Liver (tissue), 3 donors: Measurements from ENCODE around the gene CLC.

Experiments
- CTCF ChIP-seq: fragments of 150-350 bp; IDR thresholded peaks from 2 replicates; pipeline ENCODE4 v1.5.1; 2017; ENCODE audit warnings: improper control_type of control experiment, low read depth, low read length; ENCODE audit not compliant: missing input control
- EGR1 ChIP-seq, 2 donors: IDR thresholded peaks; 2 replicates each; pipeline ENCODE4 v1.6.1; 2016 to 2018; ENCODE audit warnings: antibody characterized with exemption in 2 of 2, low read depth in 2 of 2
- FOXA1 ChIP-seq: IDR thresholded peaks from 2 replicates; pipeline ENCODE4 v1.6.1; 2016; ENCODE audit warnings: antibody characterized with exemption
- HNF4G ChIP-seq: IDR thresholded peaks from 2 replicates; pipeline ENCODE4 v1.6.1; 2016; ENCODE audit warnings: antibody characterized with exemption
- JUND ChIP-seq, 2 donors: IDR thresholded peaks; 2 replicates each; pipeline ENCODE4 v1.6.1; 2016; ENCODE audit warnings: antibody characterized with exemption in 2 of 2
- MAX ChIP-seq: IDR thresholded peaks from 2 replicates; pipeline ENCODE4 v1.6.1; 2016; ENCODE audit warnings: antibody characterized with exemption
- RAD21 ChIP-seq, 2 donors: IDR thresholded peaks; 2 replicates each; pipeline ENCODE4 v1.6.1; 2016; ENCODE audit warnings: antibody characterized with exemption in 2 of 2, mild to moderate bottlenecking in 2 of 2
- REST ChIP-seq: IDR thresholded peaks from 2 replicates; pipeline ENCODE4 v1.6.1; 2016; ENCODE audit warnings: antibody characterized with exemption, mild to moderate bottlenecking
- RXRA ChIP-seq, 2 donors: IDR thresholded peaks; 2 replicates each; pipeline ENCODE4 v1.6.1; 2017 to 2018; ENCODE audit warnings: antibody characterized with exemption in 2 of 2, mild to moderate bottlenecking in 1 of 2
- SP1 ChIP-seq: IDR thresholded peaks from 2 replicates; pipeline ENCODE4 v1.6.1; 2018; ENCODE audit warnings: antibody characterized with exemption, mild to moderate bottlenecking
- TAF1 ChIP-seq: conservative IDR thresholded peaks from 2 replicates; pipeline ENCODE4 v1.6.1; 2016; ENCODE audit warnings: antibody characterized with exemption, mild to moderate bottlenecking
- YY1 ChIP-seq: IDR thresholded peaks from 2 replicates; pipeline ENCODE4 v1.6.1; 2016; ENCODE audit warnings: antibody characterized with exemption, mild to moderate bottlenecking
- ZBTB33 ChIP-seq: IDR thresholded peaks from 2 replicates; pipeline ENCODE4 v1.6.1; 2016; ENCODE audit warnings: antibody characterized with exemption
- donor health status: healthy.
- donor health status: healthy.

- TF ChIP-seq CTCF (no peak), TAF1 (no peak), FOXA1 (no peak), MAX (no peak), JUND (IDR thresholded peaks at IDR 0.05) (no peak), RAD21 (IDR thresholded peaks at IDR 0.05) (no peak), SP1 (no peak), EGR1 (IDR thresholded peaks at IDR 0.05; ENCODE audit: low read depth in 2 of 2) (no peak), HNF4G (no peak), RXRA (IDR thresholded peaks at IDR 0.05) (no peak), REST (no peak), YY1 (no peak), ZBTB33 (no peak)
Measured at GRCh38 chr19:39709026-39709872, 28.6 kb downstream of the CLC start.
